ENCODE data around the gene ETHE1. TPM values are rescaled to one million over a fixed set of nuclear protein-coding genes. Genes with fewer than 3 reads are reported as not detected.
"Not testable (repeated sequence)": the region's sequence is repeated elsewhere in the genome, so short reads cannot be mapped to it uniquely, and the experiment has no call there.

ETHE1 gene
- total RNA-seq, 1 donor from 2014 or later = 64.6 TPM

DNA sequence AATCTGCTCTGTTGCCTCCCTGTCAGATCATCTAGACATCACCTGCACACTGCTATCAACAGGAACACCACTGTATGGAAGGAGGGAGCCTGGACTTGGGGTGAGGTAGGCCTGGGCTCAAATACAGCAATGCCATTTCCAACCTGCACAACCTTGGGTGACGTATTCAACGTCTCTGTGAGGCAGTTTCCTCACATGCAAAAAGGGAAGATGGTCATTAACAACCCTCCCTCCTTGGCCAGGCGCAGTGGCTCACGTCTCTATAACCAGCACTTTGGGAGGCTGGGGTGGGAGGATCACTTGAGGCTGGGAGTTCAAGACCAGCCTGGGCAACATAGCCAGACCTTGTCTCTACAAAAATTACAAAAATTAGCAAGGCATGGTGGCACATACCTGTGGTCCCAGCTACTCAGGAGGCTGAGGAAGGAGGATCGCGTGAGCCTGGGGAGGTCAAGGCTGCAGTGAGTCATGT lies 35.3 kb upstream of the ETHE1 start:
- peaks cover 32% of the 10 kb centered on the region for H3K4me1 Mint-ChIP-seq (ENCODE audit: low read depth)
- no peak for DNase-seq (ENCODE audit: low spot score)
- H3K4me3 Mint-ChIP-seq (ENCODE audit: low read depth) = peak overlapping the region; percentile 0
- peaks cover 39% of the 10 kb centered on the region for H3K36me3 Mint-ChIP-seq (ENCODE audit: low read depth)
- H3K27me3 Mint-ChIP-seq (ENCODE audit: low read depth) = no peaks in the 10 kb centered on the region
- H3K9me3 Mint-ChIP-seq = no peaks in the 10 kb centered on the region
- intact Hi-C loops (cut with micrococcal nuclease) = no loop called here
- H3K27ac Mint-ChIP-seq = peak overlapping the region; percentile 66

GRCh38 chr19:43561139-43561970 lies 34.4 kb upstream of the ETHE1 start:
- Mint-ChIP-seq H3K9me3 (no peaks in the 10 kb centered on the region), H3K4me1 (ENCODE audit: low read depth) (peaks cover 30% of the 10 kb centered on the region), H3K4me3 (ENCODE audit: low read depth) (no peak overlapping the region), H3K27ac (peak overlapping the region; percentile 66), H3K27me3 (ENCODE audit: low read depth) (no peaks in the 10 kb centered on the region), H3K36me3 (ENCODE audit: low read depth) (peaks cover 36% of the 10 kb centered on the region)
- DNase-seq (ENCODE audit: low spot score) = no peak
- intact Hi-C loops (cut with micrococcal nuclease) = no loop called here

DNA sequence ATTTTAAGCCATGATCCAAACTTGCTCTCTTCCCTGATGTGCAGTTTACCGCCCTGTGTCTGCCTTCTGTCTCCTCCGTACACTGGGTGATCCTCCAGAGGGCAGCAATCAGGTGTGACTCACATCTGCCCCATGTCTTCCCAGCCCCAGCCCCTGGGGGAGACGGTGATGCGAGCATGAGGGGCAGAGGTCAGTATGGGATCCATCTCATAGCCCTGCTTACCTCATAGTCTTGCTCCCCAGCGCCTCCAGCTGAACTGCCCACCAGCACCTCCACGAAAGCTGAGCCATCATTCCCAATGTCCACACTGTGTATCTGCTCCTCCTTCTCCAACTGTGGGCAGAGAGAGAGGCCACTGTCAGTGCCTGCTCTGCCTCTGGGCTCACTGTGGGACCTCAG lies 33.7 kb upstream of the ETHE1 start:
- H3K4me3 Mint-ChIP-seq (ENCODE audit: low read depth) = no peak overlapping the region
- intact Hi-C loops (cut with micrococcal nuclease) = no loop called here
- peak overlapping the region; percentile 25 for H3K27ac Mint-ChIP-seq

DNA sequence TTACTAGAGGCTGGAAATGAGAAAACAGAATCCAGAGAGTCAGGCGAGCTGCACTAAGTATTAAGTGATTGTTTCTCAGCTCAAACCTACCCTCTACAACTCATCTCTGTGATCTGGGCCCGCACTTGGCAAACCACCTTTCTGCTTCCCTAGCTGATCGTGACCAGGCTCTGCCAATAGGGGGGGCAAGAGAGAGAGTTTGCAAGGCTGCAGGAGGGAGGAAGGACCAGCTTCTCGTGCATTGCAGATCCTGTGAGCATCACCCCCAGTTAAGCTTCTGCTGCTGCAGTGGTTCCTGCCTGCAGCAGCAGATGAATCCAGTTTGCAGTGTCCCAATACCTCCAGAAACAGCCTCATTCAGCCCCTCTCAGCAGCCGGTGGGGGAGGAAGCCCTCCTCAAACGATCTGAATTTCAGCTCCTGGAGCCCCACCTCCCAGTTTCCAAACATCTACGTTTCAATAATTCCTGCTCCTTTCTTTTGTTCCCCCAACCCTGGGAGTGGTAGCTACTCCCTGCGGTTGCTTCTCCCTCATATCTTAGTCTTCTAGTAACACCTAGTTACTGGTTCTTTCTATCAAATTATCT lies 28.3 kb upstream of the ETHE1 start:
- no peak overlapping the region for H3K4me3 Mint-ChIP-seq (ENCODE audit: low read depth)
- H3K4me1 Mint-ChIP-seq (ENCODE audit: low read depth) = peaks cover 5% of the 10 kb centered on the region
- H3K27me3 Mint-ChIP-seq (ENCODE audit: low read depth) = no peaks in the 10 kb centered on the region
- peaks cover 36% of the 10 kb centered on the region for H3K36me3 Mint-ChIP-seq (ENCODE audit: low read depth)
- peak; percentile 72 for DNase-seq (ENCODE audit: low spot score)
- intact Hi-C loops (cut with micrococcal nuclease) = loop anchor here (2.0 kb wide), 1 partner anchor 40 kb away; no protein-coding TSS in a partner anchor
- H3K27ac Mint-ChIP-seq = peak overlapping the region; percentile 10
- no peaks in the 10 kb centered on the region for H3K9me3 Mint-ChIP-seq

More for the DNA sequence above, 33.7 kb upstream of the ETHE1 start:
- no peaks in the 10 kb centered on the region for H3K27me3 Mint-ChIP-seq (ENCODE audit: low read depth)
- peaks cover 30% of the 10 kb centered on the region for H3K4me1 Mint-ChIP-seq (ENCODE audit: low read depth)
- no peaks in the 10 kb centered on the region for H3K9me3 Mint-ChIP-seq
- peaks cover 36% of the 10 kb centered on the region for H3K36me3 Mint-ChIP-seq (ENCODE audit: low read depth)
- no peak for DNase-seq (ENCODE audit: low spot score)

DNA sequence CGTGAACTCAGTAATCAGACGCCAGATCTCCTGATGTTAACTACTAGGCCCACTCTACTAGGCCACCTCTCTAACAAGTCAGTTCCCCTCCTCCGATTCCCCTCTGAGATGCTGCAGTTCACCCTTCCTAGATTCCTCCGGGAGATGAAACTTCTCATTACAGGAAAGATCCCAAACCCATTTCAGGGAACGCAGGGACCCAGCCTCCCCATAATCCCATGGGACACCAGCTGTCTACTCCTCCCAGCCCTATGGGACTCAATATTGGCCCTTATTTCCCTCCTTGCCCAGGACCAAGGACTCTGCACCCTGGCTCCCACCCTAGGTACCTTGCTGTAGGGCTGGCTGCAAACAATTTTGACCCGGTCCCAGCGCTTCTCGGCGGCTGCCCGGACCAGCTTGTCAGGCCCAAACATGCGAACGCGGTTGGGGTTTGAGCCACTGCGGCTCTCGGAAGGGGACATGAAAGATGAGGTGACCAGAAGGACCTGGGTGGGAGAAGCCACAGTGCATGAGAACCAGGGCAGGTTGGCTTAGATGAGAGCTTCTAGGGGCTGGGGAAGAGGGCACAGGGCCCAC lies 27.4 kb upstream of the ETHE1 start:
- Mint-ChIP-seq H3K4me3 (ENCODE audit: low read depth) (no peak overlapping the region), H3K27me3 (ENCODE audit: low read depth) (no peaks in the 10 kb centered on the region), H3K36me3 (ENCODE audit: low read depth) (peaks cover 39% of the 10 kb centered on the region), H3K4me1 (ENCODE audit: low read depth) (peaks cover 5% of the 10 kb centered on the region), H3K27ac (no peak overlapping the region), H3K9me3 (no peaks in the 10 kb centered on the region)
- intact Hi-C loops (cut with micrococcal nuclease) = loop anchor here (2.0 kb wide), 1 partner anchor 40 kb away; no protein-coding TSS in a partner anchor
- DNase-seq (ENCODE audit: low spot score) = no peak

DNA sequence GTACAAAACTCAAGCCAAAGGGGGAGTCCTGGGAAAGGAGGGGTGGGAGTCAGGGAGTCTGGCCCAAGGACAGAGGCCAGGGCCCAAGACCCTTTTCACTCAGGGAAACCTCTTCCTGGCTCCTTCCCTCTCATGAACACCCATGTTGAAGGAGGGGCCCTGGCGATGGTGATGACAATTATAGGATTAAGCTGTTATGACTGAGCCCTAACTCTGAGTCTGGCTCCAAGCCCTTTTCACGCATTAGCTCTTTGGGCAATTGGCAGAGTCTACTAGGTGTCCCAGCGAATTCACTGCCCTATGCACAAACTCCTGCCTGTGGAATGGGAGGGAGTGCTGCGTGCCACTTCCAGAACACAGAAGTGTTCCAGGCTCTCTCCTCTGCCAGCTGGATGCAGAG lies 26.7 kb upstream of the ETHE1 start:
- DNase-seq (ENCODE audit: low spot score) = no peak
- intact Hi-C loops (cut with micrococcal nuclease) = loop anchor here (2.0 kb wide), 1 partner anchor 41 kb away; no protein-coding TSS in a partner anchor
- Mint-ChIP-seq H3K27ac (no peak overlapping the region), H3K36me3 (ENCODE audit: low read depth) (peaks cover 38% of the 10 kb centered on the region), H3K9me3 (no peaks in the 10 kb centered on the region), H3K27me3 (ENCODE audit: low read depth) (no peaks in the 10 kb centered on the region), H3K4me3 (ENCODE audit: low read depth) (no peak overlapping the region), H3K4me1 (ENCODE audit: low read depth) (peaks cover 5% of the 10 kb centered on the region)

- no peak for DNase-seq (ENCODE audit: low spot score)
- intact Hi-C loops (cut with micrococcal nuclease) = no loop called here
- Mint-ChIP-seq H3K4me3 (ENCODE audit: low read depth) (no peak overlapping the region), H3K27ac (no peak overlapping the region), H3K27me3 (ENCODE audit: low read depth) (no peaks in the 10 kb centered on the region), H3K36me3 (ENCODE audit: low read depth) (peaks cover 35% of the 10 kb centered on the region), H3K9me3 (no peaks in the 10 kb centered on the region), H3K4me1 (ENCODE audit: low read depth) (peaks cover 5% of the 10 kb centered on the region)
Observed at GRCh38 chr19:43552616-43553015, 25.6 kb upstream of the ETHE1 start.

GRCh38 chr19:43552198-43552450 lies 25.1 kb upstream of the ETHE1 start:
- Mint-ChIP-seq H3K9me3 (no peaks in the 10 kb centered on the region), H3K36me3 (ENCODE audit: low read depth) (peaks cover 31% of the 10 kb centered on the region), H3K4me1 (ENCODE audit: low read depth) (peaks cover 5% of the 10 kb centered on the region), H3K27ac (no peak overlapping the region), H3K27me3 (ENCODE audit: low read depth) (no peaks in the 10 kb centered on the region), H3K4me3 (ENCODE audit: low read depth) (no peak overlapping the region)
- intact Hi-C loops (cut with micrococcal nuclease) = no loop called here
- DNase-seq (ENCODE audit: low spot score) = no peak

DNA sequence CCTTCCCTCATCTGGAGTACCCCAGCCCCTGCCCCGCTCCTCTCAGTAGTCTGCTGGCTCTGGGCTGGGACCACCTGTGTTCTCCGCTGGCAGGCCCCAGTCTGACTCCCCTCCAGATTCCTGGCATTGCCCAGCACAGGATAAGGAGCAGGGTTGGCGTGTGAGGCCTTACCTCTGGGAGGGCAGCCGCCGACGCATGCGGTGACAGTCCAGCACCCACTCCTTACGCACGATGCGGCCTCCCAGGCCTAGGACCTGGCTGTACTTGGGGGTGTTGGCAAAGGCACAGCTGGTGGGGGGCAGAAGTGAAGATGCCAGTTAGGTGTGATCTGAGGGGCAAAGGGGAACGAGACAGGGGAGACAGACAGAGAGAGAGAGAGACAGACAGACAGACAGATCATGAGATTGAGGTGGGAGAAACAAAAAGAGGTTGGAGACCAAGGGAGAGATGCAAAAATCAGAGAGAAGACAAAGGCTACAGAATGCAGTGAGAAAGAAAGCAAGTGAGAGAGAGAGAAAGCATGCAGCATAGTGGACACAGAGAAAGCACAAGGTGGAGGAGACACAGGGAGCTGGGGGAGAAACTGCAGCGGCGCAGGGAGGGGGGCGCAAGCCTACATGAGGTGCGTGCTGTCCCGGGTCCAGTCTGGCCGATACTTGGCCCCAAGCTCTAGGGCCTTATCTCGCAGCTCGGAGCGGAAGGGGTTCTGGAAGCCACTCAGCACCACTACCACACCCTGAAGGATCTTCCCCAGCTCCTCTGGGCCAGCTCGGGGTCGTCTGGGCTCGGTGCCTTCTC lies 24.6 kb upstream of the ETHE1 start:
- intact Hi-C loops (cut with micrococcal nuclease) = no loop called here
- Mint-ChIP-seq H3K4me1 (ENCODE audit: low read depth) (peaks cover 5% of the 10 kb centered on the region), H3K4me3 (ENCODE audit: low read depth) (no peak overlapping the region), H3K27me3 (ENCODE audit: low read depth) (no peaks in the 10 kb centered on the region), H3K9me3 (no peaks in the 10 kb centered on the region), H3K36me3 (ENCODE audit: low read depth) (peaks cover 31% of the 10 kb centered on the region), H3K27ac (no peak overlapping the region)
- DNase-seq (ENCODE audit: low spot score) = no peak

DNA sequence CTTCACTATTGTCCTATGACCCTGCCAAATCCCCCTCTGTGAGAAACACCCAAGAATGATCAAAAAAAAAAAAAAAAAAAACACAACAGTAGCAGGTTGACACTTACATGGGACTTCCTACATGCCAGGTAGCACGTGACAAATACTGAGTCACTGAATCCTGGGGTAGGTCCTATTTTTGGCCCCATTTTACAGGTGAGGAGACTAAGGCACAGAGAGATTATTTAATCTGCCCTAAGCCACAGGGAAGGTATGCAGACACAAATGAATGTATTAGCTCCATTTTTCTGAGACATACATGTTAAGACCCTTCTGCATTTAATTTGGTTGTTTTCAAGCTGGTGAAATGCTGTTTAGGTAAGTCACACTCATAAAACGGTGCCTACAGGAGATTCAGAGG lies 21.7 kb upstream of the ETHE1 start:
- Mint-ChIP-seq H3K36me3 (ENCODE audit: low read depth) (peaks cover 29% of the 10 kb centered on the region), H3K4me3 (ENCODE audit: low read depth) (no peak overlapping the region), H3K27ac (no peak overlapping the region), H3K27me3 (ENCODE audit: low read depth) (no peaks in the 10 kb centered on the region), H3K4me1 (ENCODE audit: low read depth) (no peaks in the 10 kb centered on the region), H3K9me3 (no peaks in the 10 kb centered on the region)
- DNase-seq (ENCODE audit: low spot score) = no peak
- intact Hi-C loops (cut with micrococcal nuclease) = no loop called here

GRCh38 chr19:43547926-43548325 lies 20.9 kb upstream of the ETHE1 start:
- H3K9me3 Mint-ChIP-seq; H3K27me3 Mint-ChIP-seq (ENCODE audit: low read depth); DNase-seq (ENCODE audit: low spot score); intact Hi-C loops (cut with micrococcal nuclease); H3K27ac Mint-ChIP-seq; H3K4me3 Mint-ChIP-seq (ENCODE audit: low read depth); H3K4me1 Mint-ChIP-seq (ENCODE audit: low read depth): not testable (repeated sequence)
- H3K36me3 Mint-ChIP-seq (ENCODE audit: low read depth) = peaks cover 37% of the 10 kb centered on the region

- H3K4me3 Mint-ChIP-seq (ENCODE audit: low read depth) = no peak overlapping the region
- H3K27me3 Mint-ChIP-seq (ENCODE audit: low read depth) = no peaks in the 10 kb centered on the region
- DNase-seq (ENCODE audit: low spot score) = no peak
- no peaks in the 10 kb centered on the region for H3K4me1 Mint-ChIP-seq (ENCODE audit: low read depth)
- intact Hi-C loops (cut with micrococcal nuclease) = no loop called here
- H3K27ac Mint-ChIP-seq = no peak overlapping the region
- H3K9me3 Mint-ChIP-seq = no peaks in the 10 kb centered on the region
- peaks cover 41% of the 10 kb centered on the region for H3K36me3 Mint-ChIP-seq (ENCODE audit: low read depth)
Observed at GRCh38 chr19:43546581-43546980, 19.6 kb upstream of the ETHE1 start.
